Right lobe of liver (tissue), 6 donors: ENCODE measurements around the gene FAM168A. TPM values are rescaled to one million over a fixed set of nuclear protein-coding genes. Genes with fewer than 3 reads are reported as not detected.

Experiments
- ATAC-seq, 4 donors: fragments of 200-7000 bp; cut with Tn5 transposase; one replicate each; pipeline ENCODE4 v1.9.1; 2020; ENCODE audit warnings: mild to moderate bottlenecking in 4 of 4, moderate library complexity in 4 of 4
- DNase-seq, 3 donors: peaks; one replicate each; pipeline ENCODE4 v3.0.0-alpha.2; 2020
- H3K27ac ChIP-seq, 3 donors: fragments of 200-600 bp; one replicate each; pipeline ENCODE4 v1.8.0; 2022
- H3K27me3 ChIP-seq, 2 donors: fragments of 200-600 bp; one replicate each; pipeline ENCODE4 v1.8.0; 2022
- H3K36me3 ChIP-seq, 4 donors: fragments of 200-600 bp; sonication (generic) in 1 of 4; one replicate each; pipeline versions ENCODE4 v1.5.1 to v1.8.0; 2017 to 2022; ENCODE audit warnings: control low read depth in 1 of 4
- H3K4me1 ChIP-seq, 4 donors: fragments of 200-600 bp; sonication (generic) in 1 of 4; one replicate each; pipeline versions ENCODE4 v1.5.1 to v1.8.0; 2017 to 2022; ENCODE audit warnings: control low read depth in 1 of 4
- H3K4me3 ChIP-seq, 3 donors: fragments of 200-600 bp; one replicate each; pipeline ENCODE4 v1.8.0; 2022
- H3K9me3 ChIP-seq, 4 donors: fragments of 200-600 bp; sonication (generic) in 1 of 4; one replicate each; pipeline versions ENCODE4 v1.5.1 to v1.8.0; 2017 to 2022; ENCODE audit warnings: control low read depth in 1 of 4
- POLR2A ChIP-seq: fragments of 450-650 bp; IDR thresholded peaks from one replicate; pipeline ENCODE4 v1.6.1; 2017; ENCODE audit warnings: antibody characterized with exemption, mild to moderate bottlenecking
- WGBS: methylation state at CpG from one replicate; pipeline ENCODE4 v1.1.6; 2018; ENCODE audit warnings: low coverage, low lambda C conversion rate; ENCODE audit not compliant: insufficient coverage; ENCODE audit errors: missing lambda C conversion rate; 5-methylcytosine and 5-hydroxymethylcytosine counted together
- intact Hi-C, 2 donors: fragments of 100-400 bp; cut with DNase I; formaldehyde crosslinking; loops; one replicate each; pipeline versions ENCODE4 v1.11.2 to v1.14.1; 2022
- long read RNA-seq: library from polyadenylated mRNA; unstranded; transcript quantifications from one replicate; pipeline ENCODE4 v2.0.0, GENCODE V29; 2019
- total RNA-seq, 6 experiments: library from RNA; depleted of rRNA in 2 of 6; stranded (reverse); fragments of >200 nt in 2 of 6; fragmentation: NEBNext Ultra II Directional in 3 of 6; extraction: Animal tissue kit (Norgen Biotek cat#: 25700) in 3 of 6; gene quantifications; one replicate each; pipeline versions ENCODE4 v1.1.0 to v1.2.4, GENCODE V29; 2016 to 2023
- TF ChIP-seq, protein P1 (sequence below), 4 donors: fragments of 200-600 bp in 3 of 4; fragments of 450-650 bp in 1 of 4; IDR thresholded peaks; one replicate each; pipeline versions ENCODE4 v1.5.1 to v1.8.0; 2016 to 2022; ENCODE audit warnings: antibody characterized with exemption in 4 of 4, mild to moderate bottlenecking in 2 of 4
- donor health status: DM: no; HTN: yes; CAD: no.
- donor health status: DM: no; HTN: no; CAD: no.
- donor health status: DM: no; HTN: no; CAD: no.
- donor health status: DM: no; HTN: yes; CAD: no.
- donor health status: DM: no; HTN: yes; CAD: no.

FAM168A gene, protein sequence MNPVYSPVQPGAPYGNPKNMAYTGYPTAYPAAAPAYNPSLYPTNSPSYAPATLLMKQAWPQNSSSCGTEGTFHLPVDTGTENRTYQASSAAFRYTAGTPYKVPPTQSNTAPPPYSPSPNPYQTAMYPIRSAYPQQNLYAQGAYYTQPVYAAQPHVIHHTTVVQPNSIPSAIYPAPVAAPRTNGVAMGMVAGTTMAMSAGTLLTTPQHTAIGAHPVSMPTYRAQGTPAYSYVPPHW
- total RNA-seq, result 10 to 100 TPM; 13.0 to 21.5 (median 15.9) TPM
- long read RNA-seq, partial matches to known transcripts, result 0 of 1 reads
- long read RNA-seq, other reads (novel, unspliced or antisense), result 1 of 1 reads

DNA sequence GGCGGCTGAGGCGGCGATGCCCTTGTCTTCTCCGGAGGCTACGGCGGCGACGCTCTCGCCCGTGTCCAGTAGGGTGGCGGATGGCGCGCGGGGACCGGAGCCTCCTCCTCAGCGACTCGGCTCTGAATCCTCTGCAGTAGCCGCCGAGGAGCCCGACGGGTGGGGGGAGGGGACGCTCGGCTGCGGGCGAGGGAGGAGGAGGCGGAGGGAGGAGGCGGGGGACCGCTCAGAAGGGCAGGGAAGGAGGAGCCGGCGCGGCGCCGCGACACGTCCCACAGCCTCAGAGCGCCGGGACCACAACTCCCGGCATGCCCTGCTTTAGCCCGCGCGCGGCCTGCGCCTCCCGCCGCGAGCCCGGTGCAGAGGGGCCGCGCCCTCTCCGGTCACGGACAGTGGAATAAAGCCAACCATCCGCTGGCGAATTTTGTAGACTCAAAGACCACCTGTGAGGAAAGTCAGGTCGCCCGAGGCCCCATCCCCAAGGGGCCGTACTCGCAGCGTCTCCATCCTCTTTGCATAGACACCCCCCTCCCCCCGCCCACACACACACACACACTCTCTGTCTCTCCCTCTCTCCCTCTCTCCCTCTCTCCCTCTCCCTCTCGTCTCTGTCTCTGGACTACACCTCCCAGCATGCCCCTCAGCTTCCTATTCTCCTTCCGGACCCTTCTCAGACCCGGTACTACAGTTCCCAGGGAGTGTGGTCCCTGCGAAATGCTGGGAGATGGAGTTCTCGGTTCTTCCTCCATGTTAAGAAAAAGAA, at the start of gene FAM168A:
Gene FAM168A (minus strand): TSS at position 157 of the 763 bp plus-strand sequence. CDS start 129,638 bp downstream, outside the sequence.
- intact Hi-C loops, result no loop called here
- DNase-seq (peak; percentile 98 to 99 (median 98)), ATAC-seq (peak; percentile 95 to 99 (median 98))
- Histone ChIP-seq H3K4me1 (peaks cover 0 to 5% (median 2%) of the 10 kb centered on the region in 4 donors), H3K4me3 (peak within 1 kb of the TSS; percentile 85 to 95 (median 92)), H3K27ac (peak within 1 kb of the TSS; percentile 56 to 78 (median 67)), H3K36me3 (no peaks in the 10 kb centered on the region), H3K27me3 (no peaks in the 10 kb centered on the region), H3K9me3 (no peaks in the 10 kb centered on the region)
- WGBS, result 0% methylated on average over 9 of the region's 64 CpGs
- peak; percentile 55 for TF ChIP-seq POLR2A
- TF ChIP-seq, protein P1, sequence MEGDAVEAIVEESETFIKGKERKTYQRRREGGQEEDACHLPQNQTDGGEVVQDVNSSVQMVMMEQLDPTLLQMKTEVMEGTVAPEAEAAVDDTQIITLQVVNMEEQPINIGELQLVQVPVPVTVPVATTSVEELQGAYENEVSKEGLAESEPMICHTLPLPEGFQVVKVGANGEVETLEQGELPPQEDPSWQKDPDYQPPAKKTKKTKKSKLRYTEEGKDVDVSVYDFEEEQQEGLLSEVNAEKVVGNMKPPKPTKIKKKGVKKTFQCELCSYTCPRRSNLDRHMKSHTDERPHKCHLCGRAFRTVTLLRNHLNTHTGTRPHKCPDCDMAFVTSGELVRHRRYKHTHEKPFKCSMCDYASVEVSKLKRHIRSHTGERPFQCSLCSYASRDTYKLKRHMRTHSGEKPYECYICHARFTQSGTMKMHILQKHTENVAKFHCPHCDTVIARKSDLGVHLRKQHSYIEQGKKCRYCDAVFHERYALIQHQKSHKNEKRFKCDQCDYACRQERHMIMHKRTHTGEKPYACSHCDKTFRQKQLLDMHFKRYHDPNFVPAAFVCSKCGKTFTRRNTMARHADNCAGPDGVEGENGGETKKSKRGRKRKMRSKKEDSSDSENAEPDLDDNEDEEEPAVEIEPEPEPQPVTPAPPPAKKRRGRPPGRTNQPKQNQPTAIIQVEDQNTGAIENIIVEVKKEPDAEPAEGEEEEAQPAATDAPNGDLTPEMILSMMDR (IDR thresholded peaks at IDR 0.05), result peak in 2 of 4 donors; percentile 9 to 40

DNA sequence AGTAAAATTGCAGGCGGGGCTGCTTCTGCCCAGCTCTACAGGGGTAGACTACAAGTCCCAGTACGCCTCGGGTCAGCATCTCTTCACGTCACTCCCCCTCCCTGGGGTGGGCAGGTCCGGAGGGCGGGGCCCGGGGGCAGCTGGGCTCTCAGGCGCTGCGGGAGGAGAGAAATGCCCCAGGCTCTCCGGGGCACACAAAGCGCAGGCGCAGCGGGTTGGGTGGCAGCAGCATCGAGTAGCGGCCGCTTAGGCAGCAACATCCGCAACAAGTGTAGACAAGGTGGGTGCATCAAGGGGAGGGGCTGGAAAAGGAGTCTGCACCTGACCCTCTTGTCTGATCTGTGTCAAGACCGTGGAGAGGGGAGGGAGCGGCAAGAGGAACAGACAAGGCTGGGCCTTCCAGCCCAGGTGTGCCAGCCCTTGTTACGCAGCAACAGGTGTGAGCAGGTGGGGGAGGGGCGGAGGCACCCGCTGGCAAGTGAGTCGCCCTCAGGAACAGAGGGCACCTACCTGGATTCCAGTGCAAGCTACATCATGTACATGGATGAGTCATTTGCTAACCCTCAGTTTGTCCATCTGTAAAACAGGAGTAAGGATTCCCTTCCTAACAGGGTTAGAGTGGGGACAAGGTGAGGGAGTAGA, 49.7 kb upstream of the FAM168A start:
- 19% methylated on average over 18 of the region's 23 CpGs for WGBS
- no peak overlapping the region for H3K27ac ChIP-seq
- no peaks in the 10 kb centered on the region for H3K4me1 ChIP-seq
- TF ChIP-seq, protein P1 (IDR thresholded peaks at IDR 0.05), result no peak
- no peak for TF ChIP-seq POLR2A
- ATAC-seq (peak; percentile 87 to 94 (median 90)), DNase-seq (peak; percentile 78 to 80 (median 79))
- no peaks in the 10 kb centered on the region for H3K36me3 ChIP-seq
- no peaks in the 10 kb centered on the region for H3K27me3 ChIP-seq
- intact Hi-C loops, result no loop called here
- H3K4me3 ChIP-seq, result peak overlapping the region in 1 of 3 donors; percentile 13
- H3K9me3 ChIP-seq, result no peaks in the 10 kb centered on the region

DNA sequence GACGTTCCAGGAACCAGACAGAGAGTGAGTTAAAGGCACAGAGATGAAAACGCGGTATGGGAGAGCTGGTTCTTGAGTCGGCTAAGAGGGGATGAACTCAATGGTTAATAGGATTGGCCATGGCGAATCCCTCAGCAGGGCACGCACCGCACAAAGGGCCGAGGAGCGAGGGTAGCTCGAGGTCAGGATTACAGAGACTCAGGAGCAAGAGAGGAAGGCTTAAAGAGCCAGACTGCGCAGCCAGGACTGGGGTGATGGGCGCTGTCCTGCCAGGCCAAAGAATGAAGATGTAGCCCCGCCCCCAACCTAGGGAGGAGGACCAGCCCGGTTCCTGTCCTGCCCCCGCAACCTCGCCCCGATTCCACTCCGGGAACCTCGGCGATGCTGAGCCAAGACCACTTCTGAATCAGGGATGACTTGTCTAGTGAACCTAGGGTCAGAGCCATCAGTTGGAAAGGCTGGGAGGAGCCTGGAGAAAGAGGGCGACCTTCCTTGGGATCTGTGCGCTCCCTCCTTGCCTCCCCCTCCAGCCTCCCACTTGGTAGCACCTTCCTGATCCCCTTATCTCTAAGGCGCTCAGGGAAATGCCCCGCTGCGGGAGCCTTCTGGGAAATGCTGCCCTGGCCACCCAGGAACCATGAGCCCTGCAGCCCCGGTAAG, 48.2 kb upstream of the FAM168A start, which contains the start of gene PLEKHB1:
Gene PLEKHB1 (plus strand): TSS at position 610 of the 660 bp plus-strand sequence. CDS start 28 bp downstream, at position 638.
- intact Hi-C loops, result no loop called here

More for the DNA sequence above, 48.2 kb upstream of the FAM168A start, which contains the start of gene PLEKHB1:
- TF ChIP-seq, protein P1 (IDR thresholded peaks at IDR 0.05), result no peak
- no peak for TF ChIP-seq POLR2A
- WGBS, result 25% methylated on average over 8 of the region's 26 CpGs
- Histone ChIP-seq H3K4me3 (peak within 1 kb of the TSS in 1 of 3 donors; percentile 13), H3K27me3 (no peaks in the 10 kb centered on the region), H3K4me1 (no peaks in the 10 kb centered on the region), H3K9me3 (no peaks in the 10 kb centered on the region), H3K27ac (peak within 1 kb of the TSS in 1 of 3 donors; percentile 6), H3K36me3 (no peaks in the 10 kb centered on the region)
- DNase-seq (no peak), ATAC-seq (peak in 1 of 4 donors; percentile 25)
